A549 (cell line): ENCODE data around the gene PCNT. TPM values are rescaled to one million over a fixed set of nuclear protein-coding genes. Genes with fewer than 3 reads are reported as not detected.

Source experiments
- ATAC-seq, 2 experiments: fragments of 200-7000 bp in 1 of 2; fragments of >200 bp in 1 of 2; cut with Nextera tagmentation in 1 of 2; cut with Tn5 transposase in 1 of 2; 3 replicates each; pipeline versions ENCODE4 v1.8.0 to v1.9.1; 2018 to 2020; ENCODE audit warnings: mild to moderate bottlenecking in 1 of 2, moderate library complexity in 1 of 2
- CTCF ChIA-PET: fragments of 300-600 bp; sonication (Branson Sonifier 250); formaldehyde crosslinking; extraction: SDS; loops from one replicate; lab custom pipeline; 2021; ENCODE audit warnings: antibody characterized with exemption, inconsistent platforms; lab: Yijun Ruan, JAX
- POLR2A ChIA-PET: fragments of 350-600 bp; formaldehyde crosslinking; extraction: SDS; loops from one replicate; lab custom pipeline; 2021; ENCODE audit warnings: antibody characterized with exemption, inconsistent platforms; lab: Yijun Ruan, JAX
- DNase-seq, 2 experiments: peaks; one replicate each; pipeline versions ENCODE4 v3.0.0 to v3.0.0-alpha.2; 2011 to 2016; ENCODE audit warnings: low read depth in 1 of 2, low spot score in 1 of 2
- FAIRE-seq: peaks from 2 replicates; lab custom pipeline; 2011; peaks lifted over from hg19 to GRCh38; lab: Jason Lieb, UNC
- H3K27ac ChIP-seq, 2 experiments: fragments of >200 bp; sonication (Bioruptor Twin); formaldehyde crosslinking; 3 replicates each; pipeline ENCODE4 v1.5.1; 2016 to 2017
- H3K4me1 ChIP-seq: fragments of >200 bp; sonication (Bioruptor Twin); formaldehyde crosslinking; 3 replicates; pipeline ENCODE4 v1.6.1; 2016
- H3K4me2 ChIP-seq: fragments of >200 bp; sonication (Bioruptor Twin); formaldehyde crosslinking; 3 replicates; pipeline ENCODE4 v1.6.1; 2016
- H3K4me3 ChIP-seq: fragments of >200 bp; sonication (Bioruptor Twin); formaldehyde crosslinking; 3 replicates; pipeline ENCODE4 v1.5.1; 2016
- H3K9me3 ChIP-seq: fragments of >200 bp; sonication (Bioruptor Twin); formaldehyde crosslinking; 3 replicates; pipeline ENCODE4 v1.6.1; 2016
- BHLHE40 ChIP-seq: IDR thresholded peaks from 2 replicates; pipeline ENCODE4 v1.6.1; 2012; ENCODE audit warnings: low read depth, low read length, inconsistent platforms
- CBX2 ChIP-seq: fragments of 200-600 bp; sonication (generic); IDR thresholded peaks from 2 replicates; pipeline ENCODE4 v1.6.1; 2016; ENCODE audit warnings: low read depth, mild to moderate bottlenecking, borderline replicate concordance
- CBX8 ChIP-seq: fragments of 200-600 bp; sonication (generic); IDR thresholded peaks from 2 replicates; pipeline ENCODE4 v1.6.1; 2016
- CHD2 ChIP-seq: fragments of 150-350 bp; IDR thresholded peaks from 2 replicates; pipeline ENCODE4 v1.6.1; 2014; ENCODE audit warnings: low read length; ENCODE audit not compliant: partially characterized antibody
- CHD4 ChIP-seq: fragments of 200-600 bp; sonication (generic); IDR thresholded peaks from 2 replicates; pipeline ENCODE4 v1.6.1; 2016; ENCODE audit warnings: antibody characterized with exemption, mild to moderate bottlenecking, borderline replicate concordance
- EHMT2 ChIP-seq: fragments of 200-600 bp; sonication (generic); IDR thresholded peaks from 2 replicates; pipeline ENCODE4 v1.6.1; 2016; ENCODE audit warnings: antibody characterized with exemption, low read depth, mild to moderate bottlenecking, moderate library complexity
- FOXS1 ChIP-seq: fragments of 250-450 bp; sonication (Bioruptor Pico); IDR thresholded peaks from 2 replicates; pipeline ENCODE4 v1.5.0; 2020; ENCODE audit warnings: mild to moderate bottlenecking, moderate library complexity
- GATA3 ChIP-seq: IDR thresholded peaks from 2 replicates; pipeline ENCODE4 v1.6.1; 2012; ENCODE audit warnings: borderline replicate concordance
- HDAC2 ChIP-seq: fragments of 200-600 bp; sonication (generic); IDR thresholded peaks from 2 replicates; pipeline ENCODE4 v1.6.1; 2016
- HEYL ChIP-seq: fragments of 250-450 bp; sonication (Bioruptor Pico); IDR thresholded peaks from 2 replicates; pipeline ENCODE4 v1.8.0; 2021; ENCODE audit warnings: mild to moderate bottlenecking, moderate library complexity
- HOXB5 ChIP-seq: fragments of 250-450 bp; sonication (Bioruptor Pico); IDR thresholded peaks from 2 replicates; pipeline ENCODE4 v1.5.0; 2020; ENCODE audit warnings: mild to moderate bottlenecking, moderate library complexity
- JUN ChIP-seq, 2 experiments: fragments of >200 bp; sonication (Bioruptor Twin); formaldehyde crosslinking; IDR thresholded peaks; 2 replicates in 1 of 2; 3 replicates in 1 of 2; pipeline ENCODE4 v1.6.1; 2016 to 2017
- MAZ ChIP-seq: fragments of 150-350 bp; IDR thresholded peaks from 2 replicates; pipeline ENCODE4 v1.6.1; 2014; ENCODE audit warnings: antibody characterized with exemption, low read depth, low read length, borderline replicate concordance
- MYC ChIP-seq: IDR thresholded peaks from 2 replicates; pipeline ENCODE4 v1.6.1; 2012; ENCODE audit warnings: mild to moderate bottlenecking, inconsistent platforms, low read length, improper control_type of control experiment, borderline replicate concordance
- NFE2L2 ChIP-seq: fragments of 150-350 bp; conservative IDR thresholded peaks from 2 replicates; pipeline ENCODE4 v1.6.1; 2014; ENCODE audit warnings: low read length
- POLR2A ChIP-seq: IDR thresholded peaks from 2 replicates; pipeline ENCODE4 v1.6.1; 2012; ENCODE audit warnings: mild to moderate bottlenecking, low read length
- RFX5 ChIP-seq: fragments of 450-650 bp; IDR thresholded peaks from 2 replicates; pipeline ENCODE4 v1.7.1; 2014; ENCODE audit warnings: antibody characterized with exemption, mild to moderate bottlenecking, moderate library complexity
- SMC3 ChIP-seq: fragments of >200 bp; sonication (Bioruptor Twin); formaldehyde crosslinking; IDR thresholded peaks from 3 replicates; pipeline ENCODE4 v1.6.1; 2018; ENCODE audit warnings: inconsistent platforms
- SREBF2 ChIP-seq: fragments of 450-650 bp; IDR thresholded peaks from 2 replicates; pipeline ENCODE4 v1.6.1; 2014; ENCODE audit warnings: mild to moderate bottlenecking, moderate library complexity
- TFCP2L1 ChIP-seq: fragments of 250-450 bp; sonication (Bioruptor Pico); IDR thresholded peaks from 2 replicates; pipeline ENCODE4 v1.5.0; 2021; ENCODE audit warnings: mild to moderate bottlenecking
- TP53 ChIP-seq: fragments of 250-450 bp; sonication (Bioruptor Pico); IDR thresholded peaks from 2 replicates; pipeline ENCODE4 v1.5.0; 2021; ENCODE audit warnings: mild to moderate bottlenecking, moderate library complexity
- ZC3H11A ChIP-seq: fragments of 450-650 bp; IDR thresholded peaks from 2 replicates; pipeline ENCODE4 v1.6.1; 2014; ENCODE audit warnings: antibody characterized with exemption, mild to moderate bottlenecking
- WGBS: methylation state at CpG from one replicate; pipeline ENCODE4 v1.1.6; 2017; ENCODE audit errors: missing lambda C conversion rate; 5-methylcytosine and 5-hydroxymethylcytosine counted together
- polyA plus RNA-seq, 4 experiments: library from polyadenylated mRNA; depleted of rRNA in 3 of 4; stranded (reverse); fragments of >200 nt; fragmentation: RNase III in 1 of 4; extraction: RNeasy Plus Mini Kit Qiagen cat#74134 plus additional on column Dnase treatment in 1 of 4; gene quantifications; 2 replicates in 3 of 4; 3 replicates in 1 of 4; pipeline ENCODE4 v1.2.3, GENCODE V29; 2011 to 2017
- TF ChIP-seq, protein P1 (sequence below): fragments of 450-650 bp; IDR thresholded peaks from 2 replicates; pipeline ENCODE4 v1.6.1; 2014; ENCODE audit warnings: antibody characterized with exemption
- TF ChIP-seq, protein P2 (sequence below): fragments of 150-350 bp; IDR thresholded peaks from 2 replicates; pipeline ENCODE4 v1.6.1; 2014; ENCODE audit warnings: low read depth, mild to moderate bottlenecking, low read length
- TF ChIP-seq, protein P3 (sequence below): fragments of 250-450 bp; sonication (Bioruptor Pico); IDR thresholded peaks from 2 replicates; pipeline ENCODE4 v1.5.0; 2021; ENCODE audit warnings: mild to moderate bottlenecking, moderate library complexity, borderline replicate concordance
- TF ChIP-seq, protein P4 (sequence below): IDR thresholded peaks from 2 replicates; pipeline ENCODE4 v1.6.1; 2012
- TF ChIP-seq, protein P5 (sequence below): IDR thresholded peaks from 2 replicates; pipeline ENCODE4 v1.6.1; 2012; ENCODE audit warnings: low read depth, borderline replicate concordance

Gene PCNT
- polyA plus RNA-seq, 2 of the 4 experiments (the other 2 are of a cell fraction): 11.1 to 14.6 TPM

DNA sequence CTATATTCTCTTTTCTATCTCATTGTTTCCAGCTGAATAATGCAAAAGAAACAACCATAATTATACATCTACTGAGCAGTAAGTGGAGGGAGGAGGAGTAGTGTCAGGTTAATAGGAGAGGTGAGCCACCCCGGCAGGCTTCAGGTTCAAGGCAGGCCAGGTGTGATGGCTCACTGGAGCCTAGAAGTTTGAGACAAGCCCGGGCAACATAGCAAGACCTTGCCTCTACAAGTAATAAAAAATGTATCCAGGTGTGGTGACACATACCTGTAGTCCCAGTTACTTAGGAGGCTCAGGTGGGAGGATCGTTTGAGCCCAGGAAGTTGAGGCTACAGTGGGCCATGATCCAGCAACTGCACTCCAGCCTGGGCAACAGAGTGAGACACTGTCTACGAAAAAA is 132.8 kb downstream of the PCNT start (continued):
- TF ChIP-seq, protein P1, sequence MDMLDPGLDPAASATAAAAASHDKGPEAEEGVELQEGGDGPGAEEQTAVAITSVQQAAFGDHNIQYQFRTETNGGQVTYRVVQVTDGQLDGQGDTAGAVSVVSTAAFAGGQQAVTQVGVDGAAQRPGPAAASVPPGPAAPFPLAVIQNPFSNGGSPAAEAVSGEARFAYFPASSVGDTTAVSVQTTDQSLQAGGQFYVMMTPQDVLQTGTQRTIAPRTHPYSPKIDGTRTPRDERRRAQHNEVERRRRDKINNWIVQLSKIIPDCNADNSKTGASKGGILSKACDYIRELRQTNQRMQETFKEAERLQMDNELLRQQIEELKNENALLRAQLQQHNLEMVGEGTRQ: no peak
- TF ChIP-seq, protein P2, sequence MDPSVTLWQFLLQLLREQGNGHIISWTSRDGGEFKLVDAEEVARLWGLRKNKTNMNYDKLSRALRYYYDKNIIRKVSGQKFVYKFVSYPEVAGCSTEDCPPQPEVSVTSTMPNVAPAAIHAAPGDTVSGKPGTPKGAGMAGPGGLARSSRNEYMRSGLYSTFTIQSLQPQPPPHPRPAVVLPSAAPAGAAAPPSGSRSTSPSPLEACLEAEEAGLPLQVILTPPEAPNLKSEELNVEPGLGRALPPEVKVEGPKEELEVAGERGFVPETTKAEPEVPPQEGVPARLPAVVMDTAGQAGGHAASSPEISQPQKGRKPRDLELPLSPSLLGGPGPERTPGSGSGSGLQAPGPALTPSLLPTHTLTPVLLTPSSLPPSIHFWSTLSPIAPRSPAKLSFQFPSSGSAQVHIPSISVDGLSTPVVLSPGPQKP: no peak
- no peak for TF ChIP-seq HDAC2

DNA sequence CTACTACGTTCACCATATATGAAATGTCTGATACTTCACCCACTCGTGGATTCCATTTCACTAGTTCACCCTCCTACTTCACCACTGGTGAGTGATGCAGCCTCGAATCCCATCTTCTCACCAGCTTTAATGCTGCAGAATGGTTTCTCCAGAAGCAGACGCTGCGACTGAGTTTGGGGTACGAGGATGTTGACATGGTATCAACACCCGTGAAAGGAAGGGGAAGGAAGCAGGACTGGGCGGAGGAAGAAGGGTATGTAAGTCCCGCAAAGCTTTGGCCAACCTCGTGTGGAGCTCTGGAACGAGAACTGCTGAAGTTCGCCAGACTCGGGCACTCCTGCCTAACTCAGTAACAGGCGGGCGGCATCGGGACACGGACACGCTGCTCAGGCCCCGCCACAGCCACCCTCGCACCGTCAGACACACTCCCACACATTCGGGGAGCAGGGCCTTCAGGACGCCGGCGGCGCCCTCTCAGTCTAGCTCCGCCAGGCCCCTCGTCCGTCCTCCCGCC is 133.9 kb downstream of the PCNT start:
- Histone ChIP-seq H3K4me2 (peak overlapping the region; percentile 97), H3K4me3 (peak overlapping the region; percentile 71), H3K27ac (peak overlapping the region; percentile 89 to 97), H3K4me1 (peaks cover 12% of the 10 kb centered on the region)
- peak; percentile 27 to 55; a peak in 5 of 6 replicates for ATAC-seq
- WGBS: 9% methylated on average over 12 of the region's 30 CpGs
- POLR2A ChIA-PET: no interaction called here
- CTCF ChIA-PET: no interaction called here
- TF ChIP-seq CBX8 (no peak), CHD2 (no peak), HOXB5 (no peak), EHMT2 (no peak), BHLHE40 (no peak), HEYL (no peak), POLR2A (no peak)
- TF ChIP-seq, protein P1: no peak
- TF ChIP-seq, protein P3, sequence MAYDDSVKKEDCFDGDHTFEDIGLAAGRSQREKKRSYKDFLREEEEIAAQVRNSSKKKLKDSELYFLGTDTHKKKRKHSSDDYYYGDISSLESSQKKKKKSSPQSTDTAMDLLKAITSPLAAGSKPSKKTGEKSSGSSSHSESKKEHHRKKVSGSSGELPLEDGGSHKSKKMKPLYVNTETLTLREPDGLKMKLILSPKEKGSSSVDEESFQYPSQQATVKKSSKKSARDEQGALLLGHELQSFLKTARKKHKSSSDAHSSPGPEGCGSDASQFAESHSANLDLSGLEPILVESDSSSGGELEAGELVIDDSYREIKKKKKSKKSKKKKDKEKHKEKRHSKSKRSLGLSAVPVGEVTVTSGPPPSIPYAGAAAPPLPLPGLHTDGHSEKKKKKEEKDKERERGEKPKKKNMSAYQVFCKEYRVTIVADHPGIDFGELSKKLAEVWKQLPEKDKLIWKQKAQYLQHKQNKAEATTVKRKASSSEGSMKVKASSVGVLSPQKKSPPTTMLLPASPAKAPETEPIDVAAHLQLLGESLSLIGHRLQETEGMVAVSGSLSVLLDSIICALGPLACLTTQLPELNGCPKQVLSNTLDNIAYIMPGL (CRISPR knock-in tag): no peak
- TF ChIP-seq, protein P2: no peak
- TF ChIP-seq, all 56 proteins: peak for 0
- no peaks in the 10 kb centered on the region for H3K9me3 ChIP-seq
- DNase-seq (peak; percentile 16 to 30), FAIRE-seq (no peak)

DNA sequence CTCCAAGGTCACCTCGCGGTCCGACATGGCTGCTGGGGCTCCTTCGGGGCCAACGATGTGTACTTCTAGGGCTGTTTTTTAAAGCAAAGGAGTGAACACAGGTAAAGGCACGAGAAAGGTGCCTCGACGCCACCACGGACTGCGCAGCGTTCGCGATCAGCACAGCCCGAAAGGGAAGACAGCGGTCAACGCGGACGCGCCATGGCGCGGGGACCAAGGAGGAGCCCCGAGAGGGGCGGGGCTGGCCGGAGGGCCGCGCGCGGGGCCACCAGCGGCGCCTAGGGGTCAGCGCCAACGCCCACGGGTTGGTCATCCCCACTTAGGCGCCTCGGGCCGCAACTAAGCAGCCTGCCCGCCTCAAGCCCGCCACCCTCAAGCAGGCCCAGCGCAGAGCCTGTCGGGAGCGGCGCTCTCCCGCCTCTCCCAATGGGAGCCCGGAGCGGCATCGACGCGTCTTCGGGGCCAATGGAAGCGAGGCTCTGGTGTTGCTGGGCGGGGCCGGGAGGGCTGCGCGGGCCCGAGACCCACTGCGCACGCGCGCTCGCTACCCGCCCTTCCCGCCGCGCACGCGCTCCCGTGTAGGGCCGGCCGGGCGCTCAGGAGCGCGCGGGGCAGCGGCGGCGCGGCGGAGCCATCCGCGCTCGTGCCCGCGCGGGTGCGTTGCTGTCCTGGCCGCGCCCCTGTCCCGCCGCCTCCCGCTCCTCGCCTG is 134.5 kb downstream of the PCNT start, which contains the start of gene DIP2A:
DIP2A (plus strand) TSS at position 577 of the 709 bp plus-strand sequence. CDS start 241 bp downstream, outside the sequence.
- Histone ChIP-seq H3K9me3 (no peaks in the 10 kb centered on the region), H3K4me2 (peak within 1 kb of the TSS; percentile 97), H3K27ac (peak within 1 kb of the TSS; percentile 89 to 97), H3K4me1 (peaks cover 12% of the 10 kb centered on the region), H3K4me3 (peak within 1 kb of the TSS; percentile 71)
- CTCF ChIA-PET: no interaction called here
- WGBS: 3% methylated on average over 6 of the region's 91 CpGs
- peak; percentile 95 for DNase-seq
- FAIRE-seq: no peak
- ATAC-seq: peak; percentile 98 to 99
- POLR2A ChIA-PET: interaction anchor here (0.6 to 1.4 kb wide), 2 partner anchors 177 to 196 kb away, joined by 3 to 4 read pairs; partner anchors contain the start of gene PRMT2
- TF ChIP-seq TP53 (CRISPR knock-in tag): no peak
- TF ChIP-seq, protein P4, sequence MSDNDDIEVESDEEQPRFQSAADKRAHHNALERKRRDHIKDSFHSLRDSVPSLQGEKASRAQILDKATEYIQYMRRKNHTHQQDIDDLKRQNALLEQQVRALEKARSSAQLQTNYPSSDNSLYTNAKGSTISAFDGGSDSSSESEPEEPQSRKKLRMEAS: peak; percentile 55; the same call in 1 of the 2 replicates
- no peak for TF ChIP-seq TFCP2L1
- no peak for TF ChIP-seq ZC3H11A
- TF ChIP-seq GATA3: no peak
- TF ChIP-seq NFE2L2: no peak
- no peak for TF ChIP-seq CBX2
- TF ChIP-seq MYC: 0 out of 2 replicates have a peak, but pooled peaks have one; percentile 26
- TF ChIP-seq SMC3: no peak
- TF ChIP-seq POLR2A: peak; percentile 51
- TF ChIP-seq, protein P5, sequence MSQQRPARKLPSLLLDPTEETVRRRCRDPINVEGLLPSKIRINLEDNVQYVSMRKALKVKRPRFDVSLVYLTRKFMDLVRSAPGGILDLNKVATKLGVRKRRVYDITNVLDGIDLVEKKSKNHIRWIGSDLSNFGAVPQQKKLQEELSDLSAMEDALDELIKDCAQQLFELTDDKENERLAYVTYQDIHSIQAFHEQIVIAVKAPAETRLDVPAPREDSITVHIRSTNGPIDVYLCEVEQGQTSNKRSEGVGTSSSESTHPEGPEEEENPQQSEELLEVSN: peak; percentile 72
- TF ChIP-seq MAZ: no peak
- TF ChIP-seq, protein P2: no peak
- no peak for TF ChIP-seq CHD4
- peak in 1 of 2 experiments; percentile 75; a peak in 2 of 5 replicates for TF ChIP-seq JUN (IDR thresholded peaks at IDR 0.05)
- TF ChIP-seq FOXS1: no peak
- peak; percentile 97 for TF ChIP-seq RFX5
- TF ChIP-seq SREBF2: no peak
